Measurements from ENCODE around the gene ADAMTS8. TPM values are rescaled to one million over a fixed set of nuclear protein-coding genes. Genes with fewer than 3 reads are reported as not detected.

ADAMTS8 gene
- total and polyA plus RNA-seq, 10 of the 15 experiments (the other 5 are each of a cell fraction or from before 2014, with no cell fraction given), result not detected

GRCh38 chr11:130474637-130475400 is 46.4 kb upstream of the ADAMTS8 start:
- Histone ChIP-seq H3K9ac (ENCODE audit: control insufficient read depth, insufficient read depth, low read length) (no peak overlapping the region), H3K4me3 (no peak overlapping the region), H3K79me2 (ENCODE audit: control insufficient read depth, insufficient read depth, low read length) (no peaks in the 10 kb centered on the region), H3K9me3 (replicated peaks; ENCODE audit: control insufficient read depth, insufficient read depth, low read length) (no peaks in the 10 kb centered on the region), H3K27me3 (replicated peaks in 1 of 2; ENCODE audit: control insufficient read depth in 2 of 2, insufficient read depth in 2 of 2, low read length in 1 of 2) (peaks cover 0 to 5% of the 10 kb centered on the region in 2 experiments; a peak in 1 of 4 replicates), H3K36me3 (ENCODE audit: control insufficient read depth in 2 of 2, insufficient read depth in 2 of 2, low read length in 1 of 2) (no peaks in the 10 kb centered on the region), H3K4me2 (ENCODE audit: control insufficient read depth, insufficient read depth) (no peak overlapping the region), H3K4me1 (ENCODE audit: control insufficient read depth, insufficient read depth, low read length) (no peaks in the 10 kb centered on the region), H3K27ac (ENCODE audit: control insufficient read depth, insufficient read depth) (no peak overlapping the region), H4K20me1 (ENCODE audit: control insufficient read depth, insufficient read depth) (no peaks in the 10 kb centered on the region), H2AFZ (ENCODE audit: control insufficient read depth, low read depth, low read length) (no peak overlapping the region)
- BruUV-seq (replicated peaks), result no TSS peak
- no peak for TF ChIP-seq SMAD1 (IDR thresholded peaks at IDR 0.05; ENCODE audit: low read depth, partially characterized antibody)
- TF ChIP-seq RUNX3 (IDR thresholded peaks at IDR 0.05; ENCODE audit: low read length), result no peak
- TF ChIP-seq KAT2A (conservative IDR thresholded peaks at IDR 0.05; ENCODE audit: control insufficient read depth, low read depth, low read length), result no peak
- no peak for TF ChIP-seq GATAD2B (conservative IDR thresholded peaks at IDR 0.05; ENCODE audit: low read depth)
- TF ChIP-seq ESRRA (IDR thresholded peaks at IDR 0.05; ENCODE audit: low read length), result no peak
- no peak for TF ChIP-seq ZNF384 (IDR thresholded peaks at IDR 0.05; ENCODE audit: borderline replicate concordance, low read depth, low read length)
- TF ChIP-seq CEBPB (IDR thresholded peaks at IDR 0.05; ENCODE audit: borderline replicate concordance in 1 of 2, low read depth in 2 of 2, low read length in 2 of 2), result no peak
- TF ChIP-seq SP1 (IDR thresholded peaks at IDR 0.05; ENCODE audit: low read depth, low read length), result no peak
- no peak for TF ChIP-seq IRF4 (IDR thresholded peaks at IDR 0.05; ENCODE audit: low read depth, low read length)
- no peak for TF ChIP-seq NFYB (IDR thresholded peaks at IDR 0.05; ENCODE audit: insufficient read depth, low read depth, low read length)
- no peak for TF ChIP-seq NBN (IDR thresholded peaks at IDR 0.05)
- TF ChIP-seq ZZZ3 (IDR thresholded peaks at IDR 0.05; ENCODE audit: control insufficient read depth, insufficient read length, low read depth), result no peak
- TF ChIP-seq RELB (IDR thresholded peaks at IDR 0.05; ENCODE audit: low read depth), result no peak
- TF ChIP-seq CHD4 (IDR thresholded peaks at IDR 0.05), result no peak
- no peak for TF ChIP-seq CREB1 (IDR thresholded peaks at IDR 0.05; ENCODE audit: low read depth)
- no peak for TF ChIP-seq EZH2 (IDR thresholded peaks at IDR 0.05; ENCODE audit: borderline replicate concordance, control insufficient read depth, low read depth, low read length)
- TF ChIP-seq E2F4 (IDR thresholded peaks at IDR 0.05; ENCODE audit: low read depth, low read length), result no peak
- TF ChIP-seq, protein P1, sequence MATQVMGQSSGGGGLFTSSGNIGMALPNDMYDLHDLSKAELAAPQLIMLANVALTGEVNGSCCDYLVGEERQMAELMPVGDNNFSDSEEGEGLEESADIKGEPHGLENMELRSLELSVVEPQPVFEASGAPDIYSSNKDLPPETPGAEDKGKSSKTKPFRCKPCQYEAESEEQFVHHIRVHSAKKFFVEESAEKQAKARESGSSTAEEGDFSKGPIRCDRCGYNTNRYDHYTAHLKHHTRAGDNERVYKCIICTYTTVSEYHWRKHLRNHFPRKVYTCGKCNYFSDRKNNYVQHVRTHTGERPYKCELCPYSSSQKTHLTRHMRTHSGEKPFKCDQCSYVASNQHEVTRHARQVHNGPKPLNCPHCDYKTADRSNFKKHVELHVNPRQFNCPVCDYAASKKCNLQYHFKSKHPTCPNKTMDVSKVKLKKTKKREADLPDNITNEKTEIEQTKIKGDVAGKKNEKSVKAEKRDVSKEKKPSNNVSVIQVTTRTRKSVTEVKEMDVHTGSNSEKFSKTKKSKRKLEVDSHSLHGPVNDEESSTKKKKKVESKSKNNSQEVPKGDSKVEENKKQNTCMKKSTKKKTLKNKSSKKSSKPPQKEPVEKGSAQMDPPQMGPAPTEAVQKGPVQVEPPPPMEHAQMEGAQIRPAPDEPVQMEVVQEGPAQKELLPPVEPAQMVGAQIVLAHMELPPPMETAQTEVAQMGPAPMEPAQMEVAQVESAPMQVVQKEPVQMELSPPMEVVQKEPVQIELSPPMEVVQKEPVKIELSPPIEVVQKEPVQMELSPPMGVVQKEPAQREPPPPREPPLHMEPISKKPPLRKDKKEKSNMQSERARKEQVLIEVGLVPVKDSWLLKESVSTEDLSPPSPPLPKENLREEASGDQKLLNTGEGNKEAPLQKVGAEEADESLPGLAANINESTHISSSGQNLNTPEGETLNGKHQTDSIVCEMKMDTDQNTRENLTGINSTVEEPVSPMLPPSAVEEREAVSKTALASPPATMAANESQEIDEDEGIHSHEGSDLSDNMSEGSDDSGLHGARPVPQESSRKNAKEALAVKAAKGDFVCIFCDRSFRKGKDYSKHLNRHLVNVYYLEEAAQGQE (IDR thresholded peaks at IDR 0.05; ENCODE audit: low read depth, low read length), result no peak
- CTCF ChIA-PET, result interaction anchor here (0.6 kb wide), 1 partner anchor 27 kb away, joined by 3 read pairs; no protein-coding TSS in a partner anchor
- ATAC-seq (no peak), DNase-seq (ENCODE audit: low read depth, low spot score) (no peak), FAIRE-seq (no peak)
- SMC1A ChIA-PET (ENCODE audit: uncharacterized antibody, unreplicated experiment), result interaction anchor here (0.7 kb wide), 1 partner anchor 387 kb away, joined by 3 read pairs; no protein-coding TSS in a partner anchor
- RAD21 ChIA-PET (ENCODE audit: unreplicated experiment), result no interaction called here
- POLR2A ChIA-PET, result no interaction called here
- intact Hi-C loops (cut with micrococcal nuclease; ENCODE audit: unreplicated experiment) (no loop called here), in situ Hi-C loops (cut with MboI) (no loop called here)
- 19% methylated on average over 12 of the region's 12 CpGs for WGBS (ENCODE audit: insufficient coverage, insufficient replicate concordance, low lambda C conversion rate, missing lambda C conversion rate)
